Stomach (tissue), 9 donors: ENCODE data around the gene NCK2. TPM values are rescaled to one million over a fixed set of nuclear protein-coding genes. Genes with fewer than 3 reads are reported as not detected.

Experiments used
- DNase-seq, 2 donors: peaks; one replicate each; pipeline versions ENCODE4 v3.0.0 to v3.0.0-alpha.2; 2013 to 2019
- H3K27ac ChIP-seq, 5 donors: fragments of 200-600 bp in 4 of 5; sonication (generic) in 4 of 5; one replicate each; pipeline ENCODE4 v1.5.1; 2013 to 2019; ENCODE audit warnings: mild to moderate bottlenecking in 1 of 5, moderate library complexity in 1 of 5
- H3K27me3 ChIP-seq, 3 donors: fragments of 200-600 bp; sonication (generic); one replicate each; pipeline ENCODE4 v1.5.1; 2017 to 2019; ENCODE audit warnings: mixed run types in 1 of 3
- H3K36me3 ChIP-seq, 4 donors: fragments of 200-600 bp; sonication (generic); 1 replicate in 3 of 4; 2 replicates in 1 of 4; pipeline ENCODE4 v1.5.1; 2016 to 2019
- H3K4me1 ChIP-seq, 4 donors: fragments of 200-600 bp; sonication (generic); one replicate each; pipeline ENCODE4 v1.5.1; 2016 to 2019
- H3K4me3 ChIP-seq, 4 donors: fragments of 200-600 bp; sonication (generic) in 3 of 4; one replicate each; pipeline ENCODE4 v1.5.1; 2016 to 2019; ENCODE audit warnings: mild to moderate bottlenecking in 1 of 4
- H3K9me3 ChIP-seq, 4 donors: fragments of 200-600 bp; sonication (generic); one replicate each; pipeline ENCODE4 v1.5.1; 2016 to 2019
- EP300 ChIP-seq: sonication (generic); formaldehyde crosslinking; IDR thresholded peaks from one replicate; pipeline ENCODE4 v1.6.1; 2017; ENCODE audit warnings: antibody characterized with exemption
- POLR2A ChIP-seq, 4 donors: fragments of 450-650 bp; IDR thresholded peaks; one replicate each; pipeline ENCODE4 v1.6.1; 2016; ENCODE audit warnings: antibody characterized with exemption in 4 of 4, control low read depth in 2 of 4, mild to moderate bottlenecking in 1 of 4, moderate library complexity in 1 of 4
- POLR2AphosphoS5 ChIP-seq, 3 donors: sonication (generic); formaldehyde crosslinking; IDR thresholded peaks; one replicate each; pipeline ENCODE4 v1.6.1; 2016; ENCODE audit warnings: antibody characterized with exemption in 3 of 3
- WGBS, 5 donors: extraction: QIAGEN DNeasy Blood & Tissue Kit in 3 of 5; methylation state at CpG; one replicate each; pipeline versions ENCODE4 v1.1.5 to v1.1.7; 2013 to 2018; 5-methylcytosine and 5-hydroxymethylcytosine counted together
- intact Hi-C: fragments of 100-400 bp; cut with DNase I; formaldehyde crosslinking; loops from one replicate; pipeline ENCODE4 v1.15.1; 2023; ENCODE audit warnings: low total_unique reads
- polyA plus RNA-seq, 3 donors: library from polyadenylated mRNA; stranded (reverse); fragments of 200-250 nt; gene quantifications; one replicate each; pipeline ENCODE4 v1.2.3, GENCODE V29; 2013
- total RNA-seq, 5 donors: library from RNA; depleted of rRNA; stranded (reverse); fragments of >200 nt; gene quantifications; one replicate each; pipeline versions ENCODE4 v1.1.0 to v1.2.3, GENCODE V29; 2014 to 2016
- TF ChIP-seq, protein P1 (sequence below), 7 experiments: fragments of 450-650 bp in 4 of 7; fragments of 200-600 bp in 3 of 7; sonication (generic) in 3 of 7; IDR thresholded peaks; one replicate each; pipeline ENCODE4 v1.5.1; 2016 to 2019; ENCODE audit warnings: antibody characterized with exemption in 7 of 7, control low read depth in 2 of 7, mild to moderate bottlenecking in 1 of 7
- donor health status: healthy with polysubstance abuse.
- donor health status: Bipolar disorder and iron deficiency.
- donor health status: healthy.

NCK2 gene
- total and polyA plus RNA-seq, 8 donors = 23.1 to 88.9 (median 42.6) TPM

- WGBS, 5 donors = 60 to 71% (median 65%) methylated on average over 4 of the region's 4 CpGs
- H3K27ac ChIP-seq = peak overlapping the region in 4 of 5 donors; percentile 88 to 97 (median 94)
- no peaks in the 10 kb centered on the region for H3K27me3 ChIP-seq
- H3K4me3 ChIP-seq = peak overlapping the region in 1 of 4 donors; percentile 82
- TF ChIP-seq POLR2AphosphoS5 (IDR thresholded peaks at IDR 0.05) = no peak
- no peak for TF ChIP-seq POLR2A (IDR thresholded peaks at IDR 0.05)
- no peak for TF ChIP-seq EP300
- TF ChIP-seq, protein P1, sequence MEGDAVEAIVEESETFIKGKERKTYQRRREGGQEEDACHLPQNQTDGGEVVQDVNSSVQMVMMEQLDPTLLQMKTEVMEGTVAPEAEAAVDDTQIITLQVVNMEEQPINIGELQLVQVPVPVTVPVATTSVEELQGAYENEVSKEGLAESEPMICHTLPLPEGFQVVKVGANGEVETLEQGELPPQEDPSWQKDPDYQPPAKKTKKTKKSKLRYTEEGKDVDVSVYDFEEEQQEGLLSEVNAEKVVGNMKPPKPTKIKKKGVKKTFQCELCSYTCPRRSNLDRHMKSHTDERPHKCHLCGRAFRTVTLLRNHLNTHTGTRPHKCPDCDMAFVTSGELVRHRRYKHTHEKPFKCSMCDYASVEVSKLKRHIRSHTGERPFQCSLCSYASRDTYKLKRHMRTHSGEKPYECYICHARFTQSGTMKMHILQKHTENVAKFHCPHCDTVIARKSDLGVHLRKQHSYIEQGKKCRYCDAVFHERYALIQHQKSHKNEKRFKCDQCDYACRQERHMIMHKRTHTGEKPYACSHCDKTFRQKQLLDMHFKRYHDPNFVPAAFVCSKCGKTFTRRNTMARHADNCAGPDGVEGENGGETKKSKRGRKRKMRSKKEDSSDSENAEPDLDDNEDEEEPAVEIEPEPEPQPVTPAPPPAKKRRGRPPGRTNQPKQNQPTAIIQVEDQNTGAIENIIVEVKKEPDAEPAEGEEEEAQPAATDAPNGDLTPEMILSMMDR (IDR thresholded peaks at IDR 0.05) = no peak
- no peaks in the 10 kb centered on the region for H3K9me3 ChIP-seq
- intact Hi-C loops = loop anchor here (10.0 kb wide), 1 partner anchor 173 kb away; no protein-coding TSS in a partner anchor
- no peaks in the 10 kb centered on the region for H3K36me3 ChIP-seq
- peaks cover 30 to 75% (median 52%) of the 10 kb centered on the region in 4 donors for H3K4me1 ChIP-seq
- DNase-seq = no peak
Measured at GRCh38 chr2:105747991-105748390, 3.3 kb downstream of the NCK2 start.

DNA sequence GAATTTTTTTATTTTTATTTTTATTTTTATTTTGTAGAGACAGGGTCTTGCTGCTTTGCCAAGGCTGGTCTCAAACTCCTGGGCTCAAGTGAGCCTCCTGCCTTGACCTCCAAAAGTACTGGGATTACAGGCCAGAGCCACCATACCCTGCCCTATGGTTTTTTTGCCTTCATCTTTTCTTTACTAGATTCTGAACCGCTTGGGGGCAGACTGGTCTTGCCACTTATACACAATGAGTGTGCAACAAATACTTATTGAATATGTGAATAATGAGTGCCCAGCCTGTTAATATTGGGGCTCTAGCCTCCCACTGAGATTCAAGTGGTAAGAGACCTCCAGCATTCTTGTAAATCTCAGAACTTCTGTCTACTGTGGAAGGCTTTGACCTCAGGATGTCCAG, 3.9 kb downstream of the NCK2 start:
- intact Hi-C loops = loop anchor here (10.0 kb wide), 1 partner anchor 174 kb away; no protein-coding TSS in a partner anchor
- DNase-seq = no peak
- 44 to 69% (median 59%) methylated on average over 1 of the region's 1 CpG for WGBS, 5 donors

GRCh38 chr2:105749583-105750400, 5.1 kb downstream of the NCK2 start:
- no peak for TF ChIP-seq POLR2A (IDR thresholded peaks at IDR 0.05)
- no peak for TF ChIP-seq EP300
- TF ChIP-seq, protein P1 (IDR thresholded peaks at IDR 0.05) = no peak
- no peak for TF ChIP-seq POLR2AphosphoS5 (IDR thresholded peaks at IDR 0.05)
- peak overlapping the region; percentile 0 to 88 (median 46) for H3K27ac ChIP-seq
- intact Hi-C loops = loop anchor here (10.0 kb wide), 1 partner anchor 175 kb away; no protein-coding TSS in a partner anchor
- H3K9me3 ChIP-seq = no peaks in the 10 kb centered on the region
- peaks cover 29 to 82% (median 55%) of the 10 kb centered on the region in 4 donors for H3K4me1 ChIP-seq
- whole genome bisulfite sequencing, 5 donors = 73 to 85% (median 83%) methylated on average over 18 of the region's 18 CpGs
- no peaks in the 10 kb centered on the region for H3K36me3 ChIP-seq
- no peak overlapping the region for H3K4me3 ChIP-seq
- no peaks in the 10 kb centered on the region for H3K27me3 ChIP-seq
- no peak for DNase-seq

More for the DNA sequence above, 3.9 kb downstream of the NCK2 start:
- Histone ChIP-seq H3K27me3 (no peaks in the 10 kb centered on the region), H3K4me1 (peaks cover 30 to 77% (median 56%) of the 10 kb centered on the region in 4 donors), H3K27ac (peak overlapping the region in 4 of 5 donors; percentile 88 to 97 (median 94)), H3K4me3 (no peak overlapping the region), H3K36me3 (no peaks in the 10 kb centered on the region), H3K9me3 (no peaks in the 10 kb centered on the region)
- no peak for TF ChIP-seq EP300
- no peak for TF ChIP-seq POLR2AphosphoS5 (IDR thresholded peaks at IDR 0.05)
- TF ChIP-seq POLR2A (IDR thresholded peaks at IDR 0.05) = no peak
- TF ChIP-seq, protein P1 (IDR thresholded peaks at IDR 0.05) = no peak

- H3K27ac ChIP-seq = peak overlapping the region in 1 of 5 donors; percentile 88
- 76 to 89% (median 85%) methylated on average over 4 of the region's 4 CpGs for WGBS, 5 donors
Measured at GRCh38 chr2:105750735-105751134, 6.0 kb downstream of the NCK2 start.

More at GRCh38 chr2:105750735-105751134, 6.0 kb downstream of the NCK2 start:
- H3K4me3 ChIP-seq = no peak overlapping the region
- DNase-seq = no peak
- no peaks in the 10 kb centered on the region for H3K27me3 ChIP-seq
- no peaks in the 10 kb centered on the region for H3K36me3 ChIP-seq
- peaks cover 39 to 91% (median 64%) of the 10 kb centered on the region in 4 donors for H3K4me1 ChIP-seq
- intact Hi-C loops = no loop called here
- H3K9me3 ChIP-seq = no peaks in the 10 kb centered on the region
- TF ChIP-seq POLR2A (IDR thresholded peaks at IDR 0.05) (no peak), EP300 (no peak), POLR2AphosphoS5 (IDR thresholded peaks at IDR 0.05) (no peak)
- TF ChIP-seq, protein P1 (IDR thresholded peaks at IDR 0.05) = no peak
